GM19463 (cell line): Measurements from ENCODE around the gene GLI3.

Experiments
- ATAC-seq: cut with Tn5 transposase; IDR thresholded peaks from one replicate; pipeline ENCODE4 v1.9.1; 2021; ENCODE audit warnings: mild to moderate bottlenecking, moderate library complexity; ENCODE audit not compliant: unreplicated experiment

Gene GLI3

GRCh38 chr7:42085531-42085930 lies 151.5 kb downstream of the GLI3 start:
- no peak for ATAC-seq

GRCh38 chr7:42084263-42084662 lies 152.7 kb downstream of the GLI3 start:
- ATAC-seq: no peak

DNA sequence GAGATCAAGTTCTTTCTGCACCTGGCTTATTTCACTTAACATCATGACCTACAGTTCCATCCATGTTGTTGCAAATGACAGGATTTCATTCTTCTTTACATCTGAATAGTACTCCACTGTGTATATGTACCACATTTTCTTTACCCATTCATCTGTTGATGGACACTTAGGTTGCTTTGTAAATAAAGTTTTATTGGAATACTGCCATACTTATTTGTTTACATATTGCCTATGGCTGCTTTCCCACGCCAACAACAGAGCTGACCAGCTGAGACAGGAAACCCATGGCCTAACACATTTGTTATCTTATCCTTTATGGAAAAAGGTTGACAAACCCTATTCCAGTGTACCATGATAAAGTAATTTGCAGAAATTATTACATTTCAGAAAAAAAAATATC lies 153.7 kb downstream of the GLI3 start:
- ATAC-seq: no peak

DNA sequence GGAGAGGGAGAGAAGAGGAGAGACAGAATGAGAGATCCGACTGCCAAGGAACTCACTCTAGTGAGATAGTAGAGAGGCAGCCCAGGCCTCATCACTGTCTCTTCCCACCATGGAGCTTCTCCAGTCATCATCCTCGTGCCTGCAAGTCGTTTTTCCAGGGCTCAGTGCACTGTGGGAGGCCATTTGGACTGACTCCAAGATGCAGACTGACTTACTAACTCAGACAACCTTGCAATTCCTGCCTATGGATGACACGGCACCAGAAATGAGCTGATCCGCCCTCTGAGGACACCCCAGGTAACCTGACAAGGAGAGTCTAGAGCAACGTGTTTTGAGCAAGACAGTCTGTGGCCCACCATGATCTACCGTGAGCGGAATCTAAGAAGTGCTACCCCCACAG lies 154.9 kb downstream of the GLI3 start:
- ATAC-seq: no peak

GRCh38 chr7:42081671-42082070 lies 155.3 kb downstream of the GLI3 start:
- ATAC-seq: no peak

GRCh38 chr7:42080841-42081586 lies 156.0 kb downstream of the GLI3 start:
- ATAC-seq: no peak

DNA sequence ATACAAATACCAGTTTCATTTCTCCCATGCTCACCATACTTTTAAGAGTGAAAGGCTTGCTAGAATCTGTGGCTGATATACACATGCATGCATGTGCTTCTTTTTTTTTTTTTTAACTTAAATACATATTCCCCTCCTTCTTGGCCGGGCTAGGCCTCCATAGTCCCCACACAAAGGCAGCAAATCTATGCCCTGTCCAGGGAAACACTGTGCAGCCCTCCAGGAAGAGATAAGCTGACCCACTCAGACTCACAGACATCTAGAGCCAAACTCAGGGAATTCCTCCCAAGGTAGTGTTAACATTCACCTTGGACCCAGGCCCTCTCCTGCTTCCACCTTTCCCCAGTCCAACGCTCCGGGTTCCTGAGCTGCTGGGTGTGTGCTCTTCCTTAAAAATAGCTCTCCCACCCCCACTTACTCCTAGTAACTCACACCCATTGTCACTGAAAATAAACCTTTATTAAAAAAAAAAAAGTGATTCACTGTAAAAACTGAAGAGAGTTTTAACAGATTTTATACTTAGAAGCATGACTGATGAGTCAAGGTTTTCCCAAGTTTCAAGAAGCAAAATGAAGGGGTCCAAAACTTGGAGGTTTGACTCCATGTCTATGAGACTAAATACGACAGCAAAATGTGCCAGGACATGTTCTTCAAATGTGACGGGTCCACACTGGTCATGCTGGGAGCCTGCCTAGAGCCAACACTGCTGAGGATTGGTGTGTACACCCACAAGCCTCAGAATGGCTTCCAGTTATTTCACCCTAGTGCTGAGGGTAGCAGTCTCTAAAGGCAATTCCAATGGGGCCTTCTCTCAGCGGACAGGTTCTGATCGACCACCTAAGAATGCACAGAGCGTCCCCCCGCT lies 159.5 kb downstream of the GLI3 start:
- ATAC-seq: no peak

DNA sequence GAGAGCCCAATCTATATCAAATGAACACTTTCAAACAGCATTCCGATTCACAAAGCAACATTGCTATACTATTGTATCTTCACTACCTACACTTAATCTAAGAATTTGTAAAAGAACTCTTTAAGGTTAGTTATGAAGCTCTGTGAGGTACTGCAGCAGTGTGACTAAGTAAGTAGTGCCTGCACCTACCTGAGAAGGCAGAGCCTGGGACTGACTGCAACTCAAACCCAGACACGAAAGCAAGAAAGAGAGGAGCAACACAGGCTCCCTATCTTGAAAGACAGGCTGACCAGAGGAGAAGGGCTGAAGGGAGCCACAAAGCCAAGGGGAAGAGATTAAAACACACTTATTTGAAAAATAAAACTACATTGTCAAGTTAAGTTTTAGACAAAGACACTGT lies 160.1 kb downstream of the GLI3 start:
- ATAC-seq: no peak

GRCh38 chr7:42075418-42075817 lies 161.6 kb downstream of the GLI3 start:
- ATAC-seq: no peak

DNA sequence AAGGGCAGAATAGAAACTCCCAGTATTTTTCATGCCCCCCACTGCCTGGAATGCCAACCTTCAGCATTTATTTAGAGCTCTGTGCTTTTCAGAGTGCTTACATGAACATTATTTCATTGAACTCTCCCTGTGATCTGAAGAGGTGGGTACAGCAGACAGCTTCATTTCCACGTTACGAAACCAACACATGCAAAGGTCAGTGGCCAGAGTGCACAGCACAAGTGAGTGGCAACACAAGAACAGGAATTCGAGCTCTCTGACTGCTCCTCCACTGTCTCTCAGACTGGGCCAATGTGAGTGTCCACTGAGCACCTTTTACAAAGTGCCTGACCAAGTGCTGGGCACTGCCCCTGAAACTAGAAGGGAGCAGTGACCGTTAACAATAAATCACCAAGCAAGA lies 162.9 kb downstream of the GLI3 start:
- ATAC-seq: no peak

- ATAC-seq: no peak
These were observed 165.4 kb downstream of the GLI3 start for GRCh38 chr7:42071372-42072261.

- no peak for ATAC-seq
These were observed 166.9 kb downstream of the GLI3 start for GRCh38 chr7:42070068-42070467.

- ATAC-seq: no peak
These were observed 167.4 kb downstream of the GLI3 start for GRCh38 chr7:42069590-42069989.

GRCh38 chr7:42068554-42069280 lies 168.3 kb downstream of the GLI3 start:
- ATAC-seq: no peak

DNA sequence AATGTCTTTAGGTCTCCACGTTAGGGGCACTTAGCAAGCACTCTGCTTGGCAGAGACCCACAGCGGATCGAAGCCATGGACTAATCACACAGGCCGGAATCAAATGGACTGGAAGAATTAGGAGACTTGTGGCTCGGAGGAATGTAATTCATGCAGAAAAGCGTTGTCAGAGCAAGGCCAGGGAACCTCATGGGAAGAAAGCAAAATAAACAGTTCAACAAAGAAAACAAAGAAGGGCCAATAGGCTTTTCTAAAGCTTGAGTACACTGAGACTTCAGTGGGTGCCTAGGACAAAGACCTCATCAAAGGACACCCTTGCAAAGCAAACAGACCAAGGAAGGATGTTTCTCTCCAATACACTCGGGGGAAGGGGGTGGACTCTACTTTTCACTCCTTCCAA lies 171.1 kb downstream of the GLI3 start:
- no peak for ATAC-seq

GRCh38 chr7:42065015-42065414 lies 172.0 kb downstream of the GLI3 start:
- no peak for ATAC-seq

GRCh38 chr7:42064534-42064933 lies 172.5 kb downstream of the GLI3 start:
- ATAC-seq: no peak

DNA sequence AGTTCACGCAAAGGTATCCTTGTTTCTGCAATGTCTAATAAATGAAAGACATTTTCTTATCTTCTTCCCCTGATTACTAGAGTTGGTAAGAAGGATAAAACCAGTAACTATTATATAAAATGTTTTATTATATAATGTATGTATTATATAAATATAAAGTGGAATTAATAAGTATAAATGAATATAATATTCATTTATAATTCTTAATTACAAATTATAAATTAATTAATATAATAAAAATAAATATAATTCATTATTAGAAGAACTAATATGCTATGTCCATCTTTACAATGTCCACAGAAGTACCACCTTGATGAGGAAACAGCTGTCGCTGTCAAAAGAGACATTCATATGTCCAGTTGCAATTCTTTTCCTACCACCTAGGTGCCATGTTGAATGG lies 177.7 kb downstream of the GLI3 start:
- ATAC-seq: no peak

DNA sequence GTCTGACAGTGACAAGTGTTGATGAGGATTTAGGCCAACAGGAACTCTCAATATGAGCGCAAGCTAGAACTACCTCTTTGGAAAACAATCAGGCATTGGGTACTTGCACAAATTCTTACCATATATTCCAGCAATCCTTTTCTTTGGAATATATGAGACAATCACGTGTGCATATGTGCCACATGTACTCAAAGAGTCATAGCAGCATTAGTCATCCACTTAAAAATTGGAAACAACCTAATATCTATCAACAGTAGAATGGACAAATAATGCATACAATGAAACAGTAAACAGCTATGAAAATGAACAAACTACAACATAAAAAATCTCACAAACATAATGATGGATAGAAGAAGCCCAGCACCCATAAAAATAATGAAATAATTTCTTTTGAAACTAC lies 179.7 kb downstream of the GLI3 start:
- ATAC-seq: no peak

DNA sequence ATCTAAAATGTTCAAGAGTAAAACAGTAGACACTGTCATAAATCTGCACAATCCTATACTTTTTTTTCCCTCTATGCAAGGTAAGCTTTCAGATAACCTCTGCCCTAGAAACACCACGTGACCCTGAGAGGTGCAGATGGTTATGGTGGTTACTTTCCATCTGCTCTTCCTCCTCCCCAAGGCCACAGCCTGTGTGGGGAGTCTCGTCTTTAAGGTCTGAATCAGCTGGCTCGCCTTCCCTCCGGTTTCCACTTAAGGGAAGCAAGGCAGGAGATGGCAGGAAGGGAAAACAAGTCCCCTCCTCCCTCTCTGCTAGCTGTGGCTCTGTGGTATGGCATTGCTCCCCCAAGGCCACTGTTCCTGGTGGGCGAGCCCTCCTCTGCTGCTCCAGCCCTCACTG lies 181.8 kb downstream of the GLI3 start:
- ATAC-seq: no peak

DNA sequence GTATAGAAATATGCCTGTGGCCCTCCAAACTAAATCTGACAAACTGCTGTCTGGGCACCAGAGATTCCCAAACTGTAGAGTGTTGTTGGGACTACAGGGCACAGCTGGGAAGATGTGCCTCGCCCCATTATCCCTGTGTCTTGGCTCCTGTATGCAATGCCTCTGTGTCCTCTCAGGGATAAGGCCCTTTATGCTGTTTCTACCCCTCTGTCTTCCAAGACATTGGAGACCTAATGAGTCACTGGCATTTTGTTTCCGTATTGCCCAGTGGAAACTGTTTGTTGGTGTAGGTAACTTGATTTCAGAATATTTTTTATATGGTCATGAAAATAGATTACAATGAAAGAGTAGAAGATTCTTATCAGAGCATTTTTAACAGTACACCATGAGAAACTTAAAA lies 183.2 kb downstream of the GLI3 start:
- ATAC-seq: no peak
